D341Med (cell line): ENCODE measurements around the gene UQCC2.

ENCODE experiments used
- DNase-seq: peaks from one replicate; pipeline ENCODE4 v3.0.0; 2012; ENCODE audit warnings: low spot score

The UQCC2 gene

DNA sequence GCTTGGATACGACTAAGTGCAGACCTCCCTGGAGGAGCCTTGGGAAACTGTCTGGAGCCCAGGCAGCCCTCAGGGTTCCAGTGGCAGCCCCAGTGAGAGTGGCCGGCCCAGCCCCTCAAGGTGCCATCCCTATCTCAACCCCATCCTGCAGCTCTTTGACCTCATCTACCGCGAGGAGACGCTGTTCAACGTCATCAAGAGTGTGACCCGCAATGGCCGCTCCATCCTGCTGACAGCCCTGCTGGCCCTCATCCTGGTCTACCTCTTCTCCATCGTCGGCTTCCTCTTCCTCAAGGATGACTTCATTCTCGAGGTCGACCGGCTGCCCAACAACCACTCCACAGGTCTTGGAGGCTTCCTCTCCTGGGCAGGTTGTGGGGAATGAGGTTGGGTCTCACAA lies 20.7 kb downstream of the UQCC2 start:
- DNase-seq: no peak

DNA sequence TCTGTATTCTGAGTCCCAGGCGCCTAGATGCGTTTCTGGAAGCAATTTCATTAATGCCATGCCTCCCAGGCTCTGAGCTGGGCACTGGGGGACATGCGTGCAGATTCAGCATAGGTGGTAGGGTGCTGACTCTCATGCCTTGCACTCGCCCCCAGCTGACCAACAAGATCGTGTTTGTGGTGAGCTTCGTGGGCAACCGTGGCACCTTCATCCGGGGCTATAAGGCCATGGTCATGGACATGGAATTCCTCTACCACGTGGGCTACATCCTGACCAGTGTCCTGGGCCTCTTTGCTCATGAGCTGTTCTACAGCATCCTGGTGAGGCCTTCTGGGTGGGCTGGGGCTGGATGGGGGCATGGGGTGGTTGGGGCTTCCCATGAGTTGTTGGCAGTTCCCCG lies 21.6 kb downstream of the UQCC2 start:
- no peak for DNase-seq

DNA sequence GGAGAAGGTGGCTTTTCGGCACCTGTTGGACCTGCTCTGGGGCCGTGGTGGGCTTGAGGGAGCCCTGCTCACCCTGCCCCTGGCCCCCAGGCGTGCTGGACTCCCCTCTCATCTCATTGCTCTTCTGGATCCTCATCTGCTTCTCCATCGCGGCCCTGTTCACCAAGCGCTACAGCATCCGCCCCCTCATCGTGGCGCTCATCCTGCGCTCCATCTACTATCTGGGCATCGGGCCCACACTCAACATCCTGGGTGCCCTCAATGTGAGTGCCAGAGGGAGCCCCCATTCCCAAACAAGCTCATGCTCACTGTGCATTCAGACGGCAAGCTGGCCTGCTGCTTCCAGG lies 22.4 kb downstream of the UQCC2 start:
- DNase-seq: no peak

DNA sequence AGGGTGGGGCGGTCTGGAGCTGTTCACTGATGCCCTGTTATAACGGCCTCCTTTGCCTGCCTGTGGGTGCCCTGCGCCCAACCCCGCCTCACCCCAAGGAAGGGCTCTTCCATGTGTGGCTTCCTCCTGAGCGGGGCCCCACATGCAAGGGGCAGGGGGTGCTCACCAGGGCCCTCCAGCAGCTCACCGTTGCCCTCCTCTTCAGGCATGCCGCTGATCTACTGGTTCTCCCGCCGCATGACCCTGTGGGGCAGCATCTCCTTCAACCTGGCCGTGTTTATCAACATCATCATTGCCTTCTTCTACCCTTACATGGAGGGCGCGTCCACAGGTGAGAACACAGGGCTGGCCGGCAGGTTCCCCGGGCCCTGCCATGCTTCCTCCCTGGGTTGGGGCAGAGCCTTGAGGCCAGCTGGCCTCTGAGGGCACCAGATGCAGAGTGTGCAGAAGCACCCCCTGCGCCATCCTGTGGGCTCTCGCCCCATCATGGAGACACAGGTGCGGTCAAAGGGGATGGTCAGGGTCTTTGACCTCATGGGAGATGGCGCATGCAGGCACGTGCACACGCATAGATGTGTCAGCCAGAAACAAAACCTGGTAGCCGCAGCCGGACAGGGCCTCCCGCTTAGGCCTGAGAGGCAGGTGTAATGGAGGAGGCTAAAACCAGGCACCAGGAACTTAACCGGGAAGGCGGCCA lies 22.9 kb downstream of the UQCC2 start:
- no peak for DNase-seq

DNA sequence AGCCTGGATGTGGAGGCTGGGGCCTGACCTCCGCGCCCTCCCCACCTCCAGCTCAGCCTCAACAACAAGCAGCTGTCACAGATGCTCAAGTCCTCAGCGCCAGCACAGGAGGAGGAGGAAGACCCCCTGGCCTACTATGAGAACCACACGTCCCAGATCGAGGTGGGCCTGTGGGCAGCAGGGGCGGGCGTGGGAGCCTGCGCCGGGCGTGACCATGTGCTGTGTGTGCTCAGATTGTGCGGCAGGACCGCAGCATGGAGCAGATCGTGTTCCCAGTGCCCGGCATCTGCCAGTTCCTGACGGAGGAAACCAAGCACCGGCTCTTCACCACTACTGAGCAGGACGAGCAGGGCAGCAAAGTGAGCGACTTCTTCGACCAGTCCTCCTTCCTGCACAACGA lies 23.5 kb downstream of the UQCC2 start:
- no peak for DNase-seq

DNA sequence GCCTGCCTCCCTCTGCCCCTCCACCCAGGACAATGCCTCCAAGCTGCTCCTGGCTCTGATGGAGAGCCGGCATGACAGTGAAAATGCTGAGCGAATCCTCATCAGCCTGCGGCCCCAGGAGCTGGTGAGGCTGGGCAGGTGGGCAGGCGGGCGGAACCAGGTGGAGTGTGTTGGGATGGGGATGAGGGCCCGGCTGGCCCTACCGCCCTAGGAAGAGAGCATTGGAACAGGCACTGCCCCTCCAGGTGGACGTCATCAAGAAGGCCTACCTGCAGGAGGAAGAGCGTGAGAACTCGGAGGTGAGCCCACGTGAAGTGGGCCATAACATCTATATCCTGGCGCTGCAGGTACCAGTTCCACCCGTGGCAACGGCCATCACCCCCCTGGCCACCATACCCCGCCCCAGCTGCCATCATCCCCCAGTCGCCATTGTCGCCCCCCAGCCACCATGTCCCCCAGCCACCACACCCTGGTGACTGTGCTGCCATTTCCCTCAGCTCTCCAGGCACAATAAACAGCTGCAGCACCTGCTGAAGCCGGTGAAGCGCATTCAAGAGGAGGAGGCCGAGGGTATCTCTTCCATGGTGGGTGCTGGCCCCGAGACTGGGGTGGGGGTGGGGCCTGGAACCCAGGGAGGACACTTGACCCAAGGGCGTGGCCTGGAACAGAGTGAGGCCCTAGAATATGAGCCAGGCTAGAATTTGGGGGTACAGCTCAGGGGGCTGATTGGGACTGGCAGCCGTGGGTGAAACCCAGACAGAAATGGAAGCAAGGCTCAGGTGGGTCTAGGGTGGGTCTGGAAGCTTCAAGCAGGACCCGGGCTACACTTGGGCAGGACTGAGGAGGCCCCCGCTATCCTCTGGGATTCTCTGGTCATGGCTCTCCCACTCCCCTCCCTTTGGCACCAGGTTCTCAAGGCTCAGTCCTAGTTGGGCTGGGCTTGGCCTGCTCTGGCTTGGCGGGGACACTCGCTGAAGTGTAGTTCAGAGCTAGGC lies 24.2 kb downstream of the UQCC2 start:
- DNase-seq: no peak

DNA sequence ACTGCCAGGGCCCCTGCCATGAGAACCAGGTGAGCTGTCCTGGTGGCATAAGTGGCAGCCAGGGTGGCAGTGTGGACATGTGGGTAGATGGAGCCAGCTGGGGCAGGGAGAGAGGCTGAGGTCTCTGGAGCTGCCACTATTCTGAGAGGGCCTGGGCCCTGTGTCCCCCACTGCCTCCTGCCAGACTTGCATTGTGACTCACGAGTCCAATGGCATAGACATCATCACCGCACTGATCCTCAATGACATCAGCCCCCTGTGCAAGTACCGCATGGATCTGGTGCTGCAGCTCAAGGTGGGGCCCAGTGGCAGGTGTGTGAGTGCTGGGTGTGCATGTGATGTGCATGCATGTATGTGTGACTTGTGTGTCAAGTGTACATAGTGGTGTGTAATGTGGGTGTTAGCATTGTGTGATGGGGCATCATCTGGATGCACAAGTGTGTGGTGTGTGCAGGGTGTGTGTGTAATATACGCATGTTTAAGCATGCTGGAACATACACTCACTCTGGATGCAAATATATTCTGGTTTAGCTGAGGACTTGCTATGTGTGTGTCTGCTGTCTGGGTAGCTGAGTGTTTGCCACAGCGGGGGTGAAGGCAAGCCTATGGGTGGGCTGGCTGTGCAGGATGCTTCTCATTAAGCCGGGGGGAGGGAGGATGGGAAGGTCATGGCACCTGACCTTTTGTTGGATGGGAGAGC lies 25.1 kb downstream of the UQCC2 start:
- DNase-seq: no peak

DNA sequence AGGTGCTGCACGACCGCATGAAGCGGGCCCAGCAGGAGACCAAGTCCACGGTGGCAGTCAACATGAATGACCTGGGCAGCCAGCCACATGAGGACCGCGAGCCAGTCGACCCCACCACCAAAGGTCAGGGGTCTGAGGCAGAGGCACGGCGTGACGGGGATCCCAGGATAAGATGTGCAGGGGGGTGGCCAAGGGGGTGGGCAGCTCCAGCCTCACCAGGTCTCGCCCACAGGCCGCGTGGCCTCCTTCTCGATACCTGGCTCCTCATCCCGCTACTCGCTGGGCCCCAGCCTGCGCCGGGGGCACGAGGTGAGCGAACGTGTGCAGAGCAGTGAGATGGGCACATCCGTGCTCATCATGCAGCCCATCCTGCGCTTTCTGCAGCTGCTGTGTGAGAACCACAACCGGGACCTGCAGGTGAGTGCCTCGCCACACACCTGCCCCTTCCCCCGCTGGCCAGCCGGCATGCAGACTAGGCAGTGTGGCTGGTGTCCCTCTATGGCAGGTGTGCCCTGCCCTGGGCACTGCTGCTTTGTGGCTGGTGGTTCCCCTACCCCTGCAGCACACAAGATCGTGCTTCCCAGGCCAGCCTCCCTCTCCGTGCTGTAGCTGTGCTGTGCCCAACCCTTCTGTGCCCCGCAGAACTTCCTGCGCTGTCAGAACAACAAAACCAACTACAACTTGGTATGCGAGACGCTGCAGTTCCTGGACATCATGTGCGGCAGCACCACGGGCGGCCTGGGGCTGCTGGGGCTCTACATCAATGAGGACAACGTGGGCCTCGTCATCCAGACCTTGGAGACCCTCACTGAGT lies 25.9 kb downstream of the UQCC2 start:
- no peak for DNase-seq

DNA sequence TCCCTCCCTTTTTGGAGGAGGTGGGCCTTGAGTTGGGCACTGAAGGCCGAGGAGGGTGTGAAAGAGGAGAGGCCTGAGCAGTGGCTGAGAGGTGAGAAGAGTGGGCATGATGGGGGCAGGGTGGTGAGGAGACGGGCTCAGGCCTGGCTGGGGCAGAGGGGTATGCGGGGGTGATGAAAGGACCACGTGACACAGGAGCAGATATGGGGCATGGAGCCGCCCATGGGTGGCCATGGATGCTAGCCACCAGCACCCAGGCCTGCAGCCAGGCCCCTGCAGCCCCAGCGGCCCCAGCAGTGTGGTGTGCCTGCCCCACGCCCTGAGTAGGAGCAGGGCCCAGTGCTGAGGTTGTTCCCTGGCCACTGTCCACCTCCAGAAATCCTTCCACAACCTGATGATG lies 26.5 kb downstream of the UQCC2 start:
- DNase-seq: no peak

DNA sequence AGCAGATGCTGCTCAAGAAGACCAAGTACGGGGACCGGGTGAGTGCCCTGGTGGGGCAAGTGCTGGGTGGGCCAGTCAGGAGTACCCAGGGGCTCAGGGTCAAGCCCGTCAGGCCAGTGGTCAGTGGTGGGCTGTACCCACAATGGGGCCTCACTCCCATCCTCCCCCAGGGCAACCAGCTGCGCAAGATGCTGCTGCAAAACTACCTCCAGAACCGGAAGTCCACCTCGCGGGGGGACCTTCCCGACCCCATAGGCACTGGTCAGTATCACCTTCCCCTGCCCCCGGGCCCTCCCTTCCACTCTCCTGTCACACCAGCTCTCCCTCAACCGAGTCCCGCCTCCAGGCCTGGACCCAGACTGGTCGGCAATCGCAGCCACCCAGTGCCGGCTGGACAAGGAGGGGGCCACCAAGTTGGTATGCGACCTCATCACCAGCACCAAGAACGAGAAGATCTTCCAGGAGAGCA lies 27.0 kb downstream of the UQCC2 start:
- no peak for DNase-seq

DNA sequence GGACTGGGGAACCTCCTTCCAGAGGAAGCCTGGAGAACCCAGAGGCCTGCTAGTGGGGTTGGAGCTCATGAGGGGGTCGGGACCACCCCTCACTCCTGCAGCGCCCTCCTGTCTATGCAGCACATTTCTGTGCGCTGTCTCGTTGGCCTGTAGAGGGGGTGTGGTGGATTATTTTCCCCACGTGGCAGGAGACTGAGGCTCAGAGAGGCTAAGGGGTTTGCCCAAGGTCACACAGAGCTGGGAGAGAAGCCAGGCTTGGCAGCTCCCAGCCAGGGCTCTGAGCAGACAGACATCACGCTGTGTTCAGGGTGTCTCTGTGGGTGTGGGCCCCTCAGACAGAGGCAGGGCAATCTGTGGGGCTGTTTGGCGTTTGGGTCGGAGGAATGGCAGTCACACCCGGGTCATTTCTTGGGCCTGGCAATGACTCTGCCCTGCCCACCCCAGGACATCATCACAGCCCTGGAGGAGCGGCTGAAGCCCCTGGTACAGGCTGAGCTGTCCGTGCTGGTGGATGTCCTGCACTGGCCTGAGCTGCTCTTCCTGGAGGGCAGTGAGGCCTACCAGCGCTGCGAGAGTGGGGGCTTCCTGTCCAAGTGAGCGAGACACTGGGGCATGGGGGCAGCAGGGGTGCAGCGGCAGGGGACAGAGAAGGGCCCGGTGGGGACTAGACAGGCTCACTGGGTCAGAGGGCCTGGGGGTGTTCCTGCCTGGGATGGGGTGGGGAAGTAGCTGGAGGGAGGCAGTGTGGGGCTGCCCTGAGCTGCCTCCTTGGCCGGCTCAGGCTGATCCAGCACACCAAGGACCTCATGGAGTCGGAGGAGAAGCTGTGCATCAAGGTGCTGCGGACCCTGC lies 27.7 kb downstream of the UQCC2 start:
- DNase-seq: no peak

DNA sequence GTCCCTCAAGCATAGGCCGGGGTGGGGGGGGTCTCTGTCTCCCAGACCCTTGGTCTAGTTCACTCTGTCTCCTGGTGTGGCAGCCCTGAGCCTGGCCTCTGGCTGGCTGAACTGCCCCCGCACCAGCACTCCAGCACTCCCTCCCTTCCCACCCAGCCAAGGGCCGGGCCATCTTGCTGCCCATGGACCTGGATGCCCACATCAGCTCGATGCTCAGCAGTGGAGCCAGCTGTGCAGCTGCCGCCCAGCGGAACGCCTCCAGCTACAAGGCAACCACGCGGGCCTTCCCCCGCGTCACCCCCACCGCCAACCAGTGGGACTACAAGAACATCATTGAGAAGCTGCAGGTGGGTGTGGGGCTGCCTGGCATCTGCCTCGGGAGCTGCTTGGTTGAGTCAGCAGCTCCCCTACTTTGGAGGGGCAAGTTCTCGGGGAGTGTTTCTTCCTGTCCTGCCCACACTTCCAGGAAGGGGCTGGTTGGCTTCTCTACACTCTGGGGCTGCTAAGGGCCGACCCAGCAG lies 28.4 kb downstream of the UQCC2 start:
- DNase-seq: no peak

DNA sequence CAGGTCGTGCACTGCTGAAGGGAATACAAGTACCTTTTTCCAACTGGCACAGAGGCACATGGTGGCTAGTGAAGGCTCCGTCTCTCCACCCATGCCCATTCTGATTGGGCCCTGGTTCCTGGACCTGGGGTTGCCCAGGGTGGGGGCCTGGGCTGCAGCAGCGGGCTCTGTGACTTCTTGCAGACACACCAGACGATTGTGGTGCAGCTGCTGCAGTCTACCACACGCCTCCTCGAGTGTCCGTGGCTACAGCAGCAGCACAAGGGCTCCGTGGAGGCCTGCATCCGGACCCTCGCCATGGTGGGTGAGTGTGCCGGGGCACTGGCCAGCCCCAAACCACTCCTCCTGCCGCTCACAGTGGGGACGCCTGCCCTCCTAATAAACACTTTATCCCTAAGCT lies 29.2 kb downstream of the UQCC2 start:
- no peak for DNase-seq

DNA sequence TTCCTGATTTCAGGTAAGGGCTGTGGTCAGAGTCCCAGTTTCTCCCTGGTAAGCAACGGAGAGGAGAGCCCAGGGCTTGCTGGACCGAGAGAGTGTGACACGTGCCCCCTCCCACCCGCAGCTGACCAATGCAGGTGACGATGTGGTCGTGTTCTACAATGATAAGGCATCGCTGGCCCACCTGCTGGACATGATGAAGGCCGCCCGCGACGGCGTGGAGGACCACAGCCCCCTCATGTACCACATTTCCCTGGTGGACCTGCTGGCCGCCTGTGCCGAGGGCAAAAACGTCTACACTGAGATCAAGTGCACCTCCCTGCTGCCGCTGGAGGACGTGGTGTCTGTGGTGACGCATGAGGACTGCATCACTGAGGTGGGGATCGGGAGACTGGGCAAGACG lies 31.7 kb downstream of the UQCC2 start:
- DNase-seq: no peak

DNA sequence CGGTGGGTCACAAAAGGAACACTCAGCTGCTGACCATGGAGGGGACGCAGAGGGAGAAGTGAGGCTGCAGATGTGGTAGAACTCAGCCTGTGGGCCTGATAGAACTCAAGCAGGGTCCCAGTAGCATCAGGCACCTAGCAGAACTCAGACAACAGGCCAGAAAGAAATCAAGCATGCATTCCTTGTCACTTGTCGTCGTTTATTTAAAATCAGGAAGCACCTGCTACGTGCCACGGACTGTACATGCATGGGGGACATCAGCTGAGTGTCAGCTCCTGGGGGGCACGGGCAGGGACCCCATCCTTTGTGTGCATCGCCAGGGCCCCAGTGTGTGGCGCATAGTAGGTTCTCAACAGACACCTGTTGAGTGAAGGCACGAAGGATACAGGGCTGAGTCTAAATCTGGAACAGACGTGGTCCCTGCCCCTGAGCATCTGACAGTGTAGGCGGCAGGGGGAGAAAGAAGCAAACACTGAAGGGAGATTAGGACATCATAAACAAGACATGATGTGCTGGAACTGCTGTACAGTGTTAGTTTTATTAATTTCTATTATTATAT lies 32.5 kb downstream of the UQCC2 start:
- no peak for DNase-seq

DNA sequence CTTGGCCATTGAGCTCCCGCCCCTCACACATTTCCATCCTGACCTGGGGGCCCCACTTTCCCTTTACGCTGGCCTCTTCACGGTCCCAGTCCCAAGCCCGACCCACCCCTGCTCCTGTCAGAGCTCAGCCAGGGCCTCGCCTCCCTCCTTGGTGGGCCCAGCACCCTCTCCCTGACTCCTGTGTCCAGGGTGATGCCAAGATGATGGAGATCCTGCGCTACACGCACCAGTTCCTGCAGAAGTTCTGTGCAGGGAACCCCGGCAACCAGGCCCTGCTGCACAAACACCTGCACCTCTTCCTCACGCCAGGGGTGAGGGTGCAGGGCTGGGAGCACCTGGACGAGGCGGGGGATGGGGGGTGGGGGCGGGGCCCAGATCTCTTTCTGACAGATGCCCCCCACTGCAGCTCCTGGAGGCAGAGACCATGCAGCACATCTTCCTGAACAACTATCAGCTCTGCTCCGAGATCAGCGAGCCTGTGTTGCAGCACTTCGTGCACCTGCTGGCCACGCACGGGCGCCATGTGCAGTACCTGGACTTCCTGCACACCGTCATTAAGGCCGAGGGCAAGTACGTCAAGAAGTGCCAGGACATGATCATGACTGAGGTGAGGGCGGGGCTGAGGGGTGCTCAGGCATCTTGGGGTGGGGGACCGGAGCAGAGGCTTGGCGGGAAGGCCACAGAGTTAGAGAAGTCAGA lies 33.1 kb downstream of the UQCC2 start:
- no peak for DNase-seq

DNA sequence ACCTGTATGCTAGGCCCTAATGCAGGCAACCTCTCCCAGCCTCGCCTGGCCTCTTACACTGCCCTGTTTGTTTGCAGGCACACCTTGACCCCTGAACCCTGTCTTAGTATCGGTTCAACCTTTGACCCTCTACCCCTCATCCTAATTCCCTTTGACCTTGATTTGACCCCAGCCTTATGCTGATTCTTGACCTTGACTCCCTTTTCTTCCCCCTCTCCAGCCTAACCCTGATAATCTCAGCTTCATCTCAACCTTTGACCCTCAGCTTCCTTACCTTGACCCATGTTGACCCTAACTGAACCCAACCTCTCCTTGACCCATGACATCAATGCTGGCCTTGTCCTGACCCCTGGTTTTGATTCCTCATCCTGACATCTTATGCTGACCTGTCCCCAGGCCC lies 33.8 kb downstream of the UQCC2 start:
- no peak for DNase-seq

DNA sequence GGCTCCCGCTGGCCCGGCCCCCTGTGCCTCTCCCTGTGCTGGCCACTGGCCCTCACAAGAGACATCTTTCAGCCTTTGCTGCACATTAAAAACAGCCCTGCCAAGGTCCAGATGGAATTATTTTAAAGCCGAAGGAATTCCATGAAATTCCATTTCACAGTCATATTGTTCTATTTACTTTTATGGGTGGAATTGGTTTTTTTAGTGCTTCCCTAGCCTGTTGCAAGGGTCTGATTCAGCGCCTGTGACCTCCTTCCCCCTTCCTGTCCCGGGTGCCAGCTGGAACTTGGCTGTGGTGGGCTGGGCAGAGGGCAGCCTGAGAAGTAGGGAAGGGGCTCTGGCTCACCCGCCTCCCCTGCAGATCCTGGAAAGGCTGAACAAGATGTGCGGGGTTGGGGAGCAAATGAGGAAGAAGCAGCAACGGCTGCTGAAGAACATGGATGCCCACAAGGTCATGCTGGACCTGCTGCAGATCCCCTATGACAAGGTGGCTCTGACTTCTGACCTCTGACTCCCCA lies 34.3 kb downstream of the UQCC2 start:
- no peak for DNase-seq

DNA sequence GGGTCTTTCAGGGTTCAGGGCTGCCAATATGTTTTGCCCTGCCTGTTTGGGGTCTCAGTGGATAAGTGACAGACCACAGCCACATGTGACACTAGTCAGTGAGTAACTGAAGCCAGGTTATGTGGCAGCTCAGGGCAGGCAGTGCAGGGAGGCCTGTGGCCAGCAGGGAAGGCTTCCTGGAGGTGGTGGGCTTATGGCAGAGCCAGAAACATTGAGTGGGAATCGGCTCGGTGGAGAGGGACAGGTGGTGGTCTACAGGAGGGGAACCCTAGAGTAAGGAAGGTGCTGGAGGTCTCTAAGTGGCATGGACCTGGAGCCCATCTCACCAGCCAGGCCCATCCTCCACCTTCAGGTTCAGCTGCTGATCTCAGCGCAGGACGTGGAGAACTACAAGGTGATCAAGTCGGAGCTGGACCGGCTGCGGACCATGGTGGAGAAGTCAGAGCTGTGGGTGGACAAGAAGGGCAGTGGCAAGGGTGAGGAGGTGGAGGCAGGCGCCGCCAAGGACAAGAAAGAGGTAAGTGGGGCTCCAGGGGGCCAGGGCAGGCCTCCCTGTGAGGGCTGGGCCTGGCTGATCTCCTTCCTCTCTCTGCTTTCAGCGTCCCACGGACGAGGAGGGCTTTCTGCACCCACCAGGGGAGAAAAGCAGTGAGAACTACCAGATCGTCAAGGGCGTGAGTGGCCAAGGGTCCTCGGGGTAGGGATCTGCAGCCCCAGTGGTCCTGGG lies 34.9 kb downstream of the UQCC2 start:
- no peak for DNase-seq
